Measurements from ENCODE around the gene SYNGAP1. TPM values are rescaled to one million over a fixed set of nuclear protein-coding genes. Genes with fewer than 3 reads are reported as not detected.
A peak's percentile ranks its signal among the peaks of the same experiment; 100 is the strongest.

Gene SYNGAP1
- total RNA-seq, 1 donor from 2014 or later, result 7.1 TPM

DNA sequence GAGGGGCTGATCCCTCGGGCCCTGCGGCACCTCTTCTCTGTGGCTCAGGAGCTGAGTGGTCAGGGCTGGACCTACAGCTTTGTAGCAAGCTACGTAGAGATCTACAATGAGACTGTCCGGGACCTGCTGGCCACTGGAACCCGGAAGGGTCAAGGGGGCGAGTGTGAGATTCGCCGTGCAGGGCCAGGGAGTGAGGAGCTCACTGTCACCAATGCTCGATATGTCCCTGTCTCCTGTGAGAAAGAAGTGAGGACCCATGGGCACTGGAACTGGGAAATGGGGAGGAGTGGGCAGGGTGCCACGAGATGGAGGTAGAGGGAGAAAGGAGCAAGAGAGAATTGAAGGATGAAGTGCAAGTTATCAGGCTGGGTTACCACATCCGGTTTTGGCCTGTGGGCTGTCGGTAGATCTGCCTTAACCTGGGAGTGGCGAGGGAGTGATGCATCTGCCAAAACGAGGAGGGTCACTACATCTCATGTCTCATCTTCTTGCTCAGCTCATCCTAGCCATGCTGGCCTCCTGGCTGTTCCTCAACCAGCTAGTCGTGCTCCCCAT lies 14.4 kb upstream of the SYNGAP1 start:
- ATAC-seq, result no peak

DNA sequence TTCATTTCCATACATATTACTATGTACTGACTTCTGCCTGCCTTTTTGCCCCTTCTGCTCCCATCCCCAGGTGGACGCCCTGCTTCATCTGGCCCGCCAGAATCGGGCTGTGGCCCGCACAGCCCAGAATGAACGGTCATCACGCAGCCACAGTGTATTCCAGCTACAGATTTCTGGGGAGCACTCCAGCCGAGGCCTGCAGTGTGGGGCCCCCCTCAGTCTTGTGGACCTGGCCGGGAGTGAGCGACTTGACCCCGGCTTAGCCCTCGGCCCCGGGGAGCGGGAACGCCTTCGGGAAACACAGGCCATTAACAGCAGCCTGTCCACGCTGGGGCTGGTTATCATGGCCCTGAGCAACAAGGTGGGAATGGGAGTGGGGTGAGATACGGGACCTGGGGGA lies 13.7 kb upstream of the SYNGAP1 start:
- ATAC-seq, result no peak

DNA sequence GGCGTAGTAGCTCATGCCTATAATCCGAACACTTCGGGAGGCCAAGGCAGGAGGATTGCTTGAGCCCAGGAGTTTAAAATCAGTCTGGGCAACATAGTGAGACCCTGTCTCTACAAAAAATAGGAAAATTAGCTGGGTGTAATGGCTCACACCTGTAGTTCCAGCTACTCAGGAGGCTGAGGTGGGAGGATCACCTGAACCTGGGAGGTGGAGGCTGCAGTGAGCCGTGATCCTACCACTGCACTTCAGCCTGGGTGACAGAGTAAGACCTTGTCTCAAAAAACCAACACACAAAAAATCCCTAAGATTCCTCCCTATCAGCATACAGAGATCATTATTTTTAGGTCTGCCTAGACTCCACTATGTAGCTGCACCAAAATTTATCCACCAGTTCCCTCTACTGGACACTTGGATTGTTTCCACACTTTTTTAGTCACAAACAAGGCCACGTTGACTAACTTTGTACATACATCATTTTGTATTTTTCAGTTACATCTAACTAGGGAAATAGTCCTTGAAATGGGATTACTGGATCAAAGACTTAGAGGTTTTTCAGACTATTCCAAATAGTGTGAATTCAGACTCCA lies 12.6 kb upstream of the SYNGAP1 start:
- no peak for ATAC-seq

DNA sequence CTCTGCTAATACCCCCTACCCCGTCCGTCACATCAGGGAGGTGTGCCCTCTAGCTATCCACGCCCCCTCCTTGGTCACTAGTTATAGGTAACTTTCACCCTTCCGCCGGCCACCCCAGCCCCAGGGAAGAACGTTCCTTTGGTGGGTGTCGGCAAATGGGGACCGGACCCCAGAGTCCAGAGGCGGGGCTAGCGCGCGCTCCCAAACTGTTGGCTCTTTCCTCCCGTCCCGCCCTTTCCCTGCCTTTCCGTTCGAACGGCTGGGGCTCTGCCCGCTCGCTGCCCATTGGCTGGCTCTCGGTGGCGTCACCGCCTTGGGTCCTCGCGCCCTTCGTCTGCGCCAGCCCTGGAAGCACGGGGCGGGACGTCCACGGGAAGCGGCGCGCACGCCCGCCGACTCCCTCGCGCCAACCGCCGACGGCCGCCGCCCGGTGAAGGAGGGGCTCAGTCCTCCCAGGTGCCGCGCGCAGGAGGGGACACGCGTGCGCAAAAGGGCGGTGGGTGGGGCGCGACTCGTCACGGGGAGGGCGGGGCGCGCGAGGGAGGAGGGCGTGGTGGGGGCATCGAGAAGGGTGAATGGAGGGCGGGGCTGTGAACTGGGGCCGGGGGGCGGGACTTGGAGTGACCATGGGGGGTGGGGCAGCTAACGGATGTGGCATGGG lies 9.7 kb upstream of the SYNGAP1 start:
- peak; percentile 90 for ATAC-seq

DNA sequence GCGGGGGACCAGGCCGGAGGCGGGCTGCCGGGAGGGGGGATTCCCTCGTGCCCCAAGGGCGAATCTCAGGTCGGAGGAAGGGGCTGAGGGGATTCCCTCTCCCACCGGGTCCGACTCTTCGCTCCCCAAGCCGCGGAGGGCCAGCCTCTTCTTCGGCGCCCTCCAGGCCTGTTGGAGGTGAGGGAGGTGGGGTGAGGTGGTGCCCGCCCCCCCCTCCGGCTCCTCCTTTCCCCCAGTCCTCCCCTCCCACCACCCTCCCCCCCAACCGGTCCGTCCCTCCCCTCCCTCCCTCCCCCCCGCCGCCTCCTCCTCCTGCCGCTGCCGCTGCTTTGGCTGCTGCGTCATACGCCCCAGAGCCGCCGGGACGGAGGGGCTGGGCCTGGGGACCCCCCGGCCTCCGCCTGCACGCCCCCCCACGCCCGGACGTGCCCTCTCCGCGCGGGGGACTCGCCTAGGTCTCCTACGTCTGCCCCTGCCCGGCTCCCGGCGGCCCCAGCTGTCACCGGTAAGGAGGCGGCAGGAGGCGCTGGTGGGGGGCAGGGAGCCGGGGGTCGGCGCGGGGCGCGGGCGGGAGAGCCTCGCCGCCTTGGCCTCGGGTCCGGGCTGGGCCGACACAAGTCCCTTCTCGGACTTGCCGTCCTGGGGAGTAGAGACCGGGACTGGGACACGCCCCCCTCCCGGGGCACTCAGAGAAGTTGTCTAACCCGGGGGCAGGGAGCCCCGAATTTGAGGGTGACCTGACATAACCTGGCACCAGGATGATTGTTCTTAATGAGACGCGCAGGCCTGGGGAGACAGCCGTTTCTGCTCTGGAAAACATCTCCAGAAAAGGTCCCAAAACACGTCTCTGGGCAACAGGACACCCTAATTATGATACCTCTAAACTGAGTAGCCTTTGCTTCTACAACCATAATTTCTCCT lies 8.9 kb upstream of the SYNGAP1 start, which contains the start of gene PHF1:
Gene PHF1 (plus strand): TSS at position 304 of the 921 bp plus-strand sequence. CDS start 1,250 bp downstream, outside the sequence.
- peak; percentile 66 for ATAC-seq

DNA sequence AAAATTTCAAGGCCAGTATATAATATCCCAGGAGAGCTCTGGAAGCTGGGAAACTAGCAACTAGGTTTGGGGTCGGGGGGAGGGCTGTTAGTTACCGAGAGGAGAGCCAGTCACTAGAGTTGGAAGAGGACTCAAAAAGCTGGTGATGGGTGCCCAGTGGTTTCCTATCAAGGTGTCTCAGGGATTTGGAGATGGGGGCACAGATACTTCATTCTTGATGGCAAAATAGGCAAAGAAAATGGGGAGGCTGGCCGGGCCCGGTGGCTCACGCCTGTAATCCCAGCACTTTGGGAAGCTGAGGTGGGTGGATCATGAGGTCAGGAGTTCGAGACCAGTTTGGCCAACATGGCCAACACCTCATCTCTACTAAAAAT lies 8.2 kb upstream of the SYNGAP1 start:
- no peak for ATAC-seq

DNA sequence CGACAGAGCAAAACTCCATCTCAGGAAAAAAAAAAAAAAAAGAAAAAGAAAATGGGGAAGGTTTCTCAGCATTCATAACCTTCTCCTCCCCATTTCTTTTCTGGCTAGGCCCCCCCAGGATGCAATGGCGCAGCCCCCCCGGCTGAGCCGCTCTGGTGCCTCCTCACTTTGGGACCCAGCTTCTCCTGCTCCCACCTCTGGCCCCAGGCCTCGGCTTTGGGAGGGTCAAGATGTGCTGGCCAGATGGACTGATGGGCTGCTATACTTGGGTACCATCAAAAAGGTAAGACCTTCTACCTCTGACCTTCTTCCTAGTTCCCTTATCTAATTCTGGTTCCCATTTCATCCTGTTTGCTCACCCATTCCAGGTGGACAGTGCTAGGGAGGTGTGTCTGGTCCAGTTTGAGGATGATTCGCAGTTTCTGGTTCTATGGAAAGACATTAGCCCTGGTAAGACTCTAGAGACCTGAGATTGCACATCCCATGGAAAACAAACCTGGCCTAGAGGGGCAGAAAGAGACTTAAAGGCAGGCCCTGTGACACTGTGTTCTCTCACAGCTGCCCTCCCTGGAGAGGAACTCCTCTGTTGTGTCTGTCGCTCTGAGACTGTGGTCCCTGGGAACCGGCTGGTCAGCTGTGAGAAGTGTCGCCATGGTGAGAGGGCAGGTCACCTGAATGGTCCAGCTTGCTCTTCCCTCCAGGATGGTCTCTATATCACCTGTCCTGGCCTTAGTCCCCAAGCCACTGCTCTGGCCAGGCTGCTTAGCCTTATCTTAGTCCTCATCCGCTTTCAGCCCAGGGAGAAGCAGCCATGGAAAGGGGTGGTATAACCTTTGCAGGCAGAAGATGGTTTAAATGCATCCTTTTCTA lies 7.5 kb upstream of the SYNGAP1 start:
- ATAC-seq, result no peak

DNA sequence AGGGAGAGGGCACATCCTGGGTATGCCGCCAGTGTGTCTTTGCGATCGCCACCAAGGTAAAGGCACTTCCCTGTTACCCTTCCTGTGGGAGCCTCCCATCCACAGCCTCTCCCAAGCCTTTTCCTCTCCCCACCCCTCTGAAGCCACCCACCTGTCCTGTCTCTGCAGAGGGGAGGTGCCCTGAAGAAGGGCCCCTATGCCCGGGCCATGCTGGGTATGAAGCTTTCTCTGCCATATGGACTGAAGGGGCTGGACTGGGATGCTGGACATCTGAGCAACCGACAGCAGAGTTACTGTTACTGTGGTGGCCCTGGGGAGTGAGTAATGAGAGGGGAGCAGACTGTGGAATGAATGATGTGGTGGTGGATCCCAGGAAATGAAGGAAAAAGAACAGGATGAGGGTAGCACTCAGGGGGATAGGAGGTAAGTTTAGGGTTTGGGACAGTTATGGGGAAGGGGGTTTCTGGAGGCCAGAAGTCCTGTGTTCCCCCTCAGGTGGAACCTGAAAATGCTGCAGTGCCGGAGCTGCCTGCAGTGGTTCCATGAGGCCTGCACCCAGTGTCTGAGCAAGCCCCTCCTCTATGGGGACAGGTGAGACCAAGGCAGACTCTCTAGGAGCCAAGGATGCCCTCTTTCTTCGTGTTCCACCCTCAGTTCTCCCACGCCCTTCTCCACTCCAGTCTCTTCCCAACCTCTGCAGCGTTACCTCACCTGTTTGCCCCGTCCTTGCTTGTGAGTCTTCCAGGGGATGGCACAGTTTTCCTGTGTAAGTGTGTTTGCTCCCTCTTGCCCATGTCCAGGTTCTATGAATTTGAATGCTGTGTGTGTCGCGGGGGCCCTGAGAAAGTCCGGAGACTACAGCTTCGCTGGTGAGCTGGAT lies 6.4 kb upstream of the SYNGAP1 start:
- ATAC-seq, result no peak

DNA sequence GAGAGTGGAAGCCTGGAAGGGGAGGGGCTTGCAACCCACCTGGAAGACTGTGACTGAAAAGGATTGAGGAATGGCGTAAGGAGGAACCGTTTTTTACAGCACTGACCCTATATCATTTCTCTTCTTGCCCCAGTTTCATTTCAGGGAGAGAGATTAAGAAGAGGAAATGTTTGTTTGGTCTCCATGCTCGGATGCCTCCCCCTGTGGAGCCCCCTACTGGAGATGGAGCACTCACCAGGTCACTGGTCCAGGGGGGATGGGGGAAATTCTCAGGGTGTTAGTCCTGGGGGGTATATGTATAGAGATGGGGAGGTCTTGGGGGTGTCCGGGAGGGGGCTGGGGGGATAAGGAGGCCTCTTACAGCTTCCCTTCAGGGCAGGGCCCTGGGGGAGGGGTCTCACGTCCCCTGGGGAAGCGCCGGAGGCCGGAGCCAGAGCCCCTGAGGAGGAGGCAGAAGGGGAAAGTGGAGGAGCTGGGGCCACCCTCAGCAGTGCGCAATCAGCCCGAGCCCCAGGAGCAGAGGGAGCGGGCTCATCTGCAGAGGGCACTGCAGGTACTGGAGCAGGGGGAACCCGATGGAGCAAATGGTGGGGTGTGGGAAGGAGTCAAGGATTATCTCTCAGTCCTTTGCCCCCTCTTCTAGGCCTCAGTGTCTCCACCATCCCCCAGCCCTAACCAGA lies 5.1 kb upstream of the SYNGAP1 start:
- ATAC-seq, result no peak

DNA sequence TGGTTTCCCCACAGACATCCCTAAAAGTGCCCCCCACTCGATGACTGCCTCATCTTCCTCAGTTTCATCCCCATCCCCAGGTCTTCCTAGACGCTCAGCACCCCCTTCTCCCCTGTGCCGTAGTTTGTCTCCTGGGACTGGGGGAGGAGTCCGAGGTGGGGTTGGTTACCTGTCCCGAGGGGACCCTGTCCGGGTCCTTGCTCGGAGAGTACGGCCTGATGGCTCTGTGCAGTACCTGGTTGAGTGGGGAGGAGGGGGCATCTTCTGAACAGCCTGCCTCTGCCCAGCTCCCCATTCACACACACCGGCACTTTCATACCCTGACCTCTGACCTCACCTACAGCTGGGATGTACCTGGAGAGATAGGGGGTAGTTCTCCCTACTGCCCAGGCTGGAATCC lies 4.0 kb upstream of the SYNGAP1 start:
- no peak for ATAC-seq

DNA sequence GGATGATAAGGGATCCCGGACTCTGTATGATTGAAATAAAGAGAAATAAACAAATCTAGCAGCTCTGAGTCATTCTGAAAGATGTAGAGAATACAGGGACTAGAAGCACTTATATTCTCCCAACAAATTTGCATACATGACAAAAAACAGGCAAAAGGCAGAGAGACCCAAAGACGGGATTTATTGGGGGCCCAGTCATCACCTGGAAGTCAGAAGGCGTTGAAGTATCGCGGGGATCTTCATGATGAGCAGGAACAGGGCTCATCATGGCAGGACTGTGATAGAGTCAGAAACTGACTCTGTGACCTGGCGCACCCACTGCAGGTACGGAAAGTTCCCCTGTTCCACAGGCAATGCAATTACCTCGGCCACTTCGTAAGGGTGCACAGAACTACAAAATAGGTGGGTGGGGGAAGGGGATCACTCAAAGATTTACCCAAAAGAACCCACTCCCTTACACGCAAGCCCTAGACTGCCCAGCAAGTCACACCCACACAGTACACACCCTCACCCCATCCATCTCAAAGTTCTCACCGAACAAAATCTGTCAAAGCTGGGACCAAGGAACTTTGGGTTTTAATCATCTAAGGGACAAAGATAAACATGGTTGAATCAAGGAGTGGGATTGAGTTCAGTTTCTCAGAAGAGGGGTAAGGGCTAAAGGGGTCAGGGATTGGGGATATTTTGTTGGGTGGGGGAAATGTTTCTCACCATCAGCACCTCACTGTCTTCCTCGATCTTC lies 3.3 kb upstream of the SYNGAP1 start:
- no peak for ATAC-seq

DNA sequence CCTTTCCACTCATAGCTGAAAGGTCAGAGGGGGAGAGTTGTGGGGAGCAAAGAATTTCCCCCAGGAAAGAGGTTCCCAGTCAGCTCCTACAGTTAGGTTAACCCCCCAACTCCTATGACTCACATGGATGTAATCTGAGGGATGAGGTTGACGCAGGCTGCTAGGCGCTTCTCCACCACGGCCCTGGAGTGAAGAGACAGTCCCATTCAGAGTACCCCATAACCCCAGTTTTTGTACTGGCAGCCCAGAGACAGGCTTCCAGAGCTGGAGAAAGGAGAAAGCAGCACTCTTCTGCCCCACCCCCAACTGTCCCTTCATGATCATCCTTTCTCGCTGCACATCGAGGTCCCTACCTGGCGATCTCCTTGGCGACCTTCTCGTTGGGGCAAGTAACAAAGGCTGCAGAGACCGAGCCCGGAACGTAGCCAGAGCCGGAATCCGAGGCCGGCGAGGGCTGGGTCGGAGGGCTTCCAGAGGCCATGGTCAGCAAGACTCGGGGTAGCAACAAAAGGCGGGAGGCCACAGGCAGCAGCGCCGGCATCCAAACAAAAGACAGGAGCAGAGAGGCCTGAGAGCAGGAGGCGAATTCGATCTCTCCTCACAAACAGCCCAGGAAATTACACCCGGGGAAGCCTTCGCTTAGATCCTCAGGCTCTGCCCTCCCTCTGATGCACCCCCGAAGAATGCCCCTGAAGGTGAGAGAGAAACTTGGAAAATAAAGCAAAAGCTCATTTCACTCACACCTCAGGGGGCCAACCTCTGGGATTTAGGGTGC lies 2.5 kb upstream of the SYNGAP1 start:
- ATAC-seq, result peak; percentile 13

DNA sequence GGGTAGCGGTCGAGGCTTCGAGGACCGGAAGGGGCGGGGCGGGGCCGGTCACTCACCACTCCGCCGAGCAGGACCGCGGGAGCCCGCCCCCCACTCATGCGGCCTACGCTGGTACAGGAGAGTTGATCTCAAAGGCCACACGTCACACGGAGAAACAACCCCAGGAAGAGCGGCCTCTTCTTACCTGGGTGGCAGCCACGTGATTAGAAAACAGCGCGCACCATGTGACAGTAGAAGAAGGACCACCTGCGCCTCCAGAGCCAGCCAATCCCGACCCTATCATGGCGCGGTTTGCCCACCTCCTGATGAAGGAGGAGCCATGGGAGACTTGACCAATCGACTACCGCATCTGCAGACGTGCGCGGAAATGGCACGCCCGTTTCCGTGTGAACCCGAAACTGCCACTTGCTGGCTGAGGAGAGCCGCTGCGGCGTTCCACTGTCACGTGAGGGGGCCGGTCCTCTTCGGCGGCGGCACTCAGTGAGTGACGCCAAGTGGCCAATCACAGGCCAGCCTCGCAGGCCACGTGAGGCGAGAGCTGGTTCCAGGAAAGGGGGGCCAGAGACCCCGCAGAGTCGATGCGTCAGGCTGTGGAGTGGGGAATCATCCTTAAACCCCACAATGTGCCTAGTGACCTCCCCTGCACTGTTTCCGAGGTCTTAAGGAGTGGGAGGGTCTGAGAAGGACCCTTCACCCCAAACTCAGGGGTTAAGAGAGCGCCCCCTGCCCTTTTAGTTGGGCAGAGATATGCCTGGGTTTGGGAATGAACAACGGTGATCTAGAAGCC lies 1.8 kb upstream of the SYNGAP1 start, which contains the start of gene CUTA:
Gene CUTA (minus strand): TSS at position 205 of the 787 bp plus-strand sequence. CDS start 107 bp downstream, at position 98.
- ATAC-seq, result peak; percentile 93

DNA sequence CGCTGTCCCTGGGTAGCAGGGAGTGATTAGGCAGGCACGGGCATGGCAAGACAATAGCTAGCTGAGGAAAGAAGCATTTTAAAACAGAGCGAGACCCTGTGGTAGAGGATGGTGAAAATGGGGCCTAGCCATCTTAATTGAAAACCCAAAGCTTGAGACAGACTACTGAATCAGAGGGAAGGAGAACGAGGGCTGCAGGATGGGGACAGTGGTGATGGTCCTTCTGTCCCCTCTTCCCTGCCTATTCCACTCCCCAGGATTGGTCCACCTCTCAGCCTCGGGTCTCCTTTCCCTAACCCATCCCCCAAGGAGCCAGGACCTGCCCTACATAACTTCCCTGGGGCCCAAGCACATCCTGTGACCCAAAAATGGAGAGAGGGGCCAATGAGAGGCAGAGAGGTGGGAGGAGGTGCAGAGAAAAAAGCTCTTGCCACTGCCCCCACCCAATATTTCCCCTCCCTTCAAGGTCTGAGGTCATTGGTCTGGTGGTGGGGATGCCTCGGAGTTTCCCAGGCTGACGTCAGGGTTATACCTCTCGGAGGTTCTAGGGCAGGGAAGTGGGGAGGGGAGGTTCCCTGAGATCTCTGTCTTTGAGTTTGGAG lies 1.1 kb upstream of the SYNGAP1 start:
- ATAC-seq, result no peak

DNA sequence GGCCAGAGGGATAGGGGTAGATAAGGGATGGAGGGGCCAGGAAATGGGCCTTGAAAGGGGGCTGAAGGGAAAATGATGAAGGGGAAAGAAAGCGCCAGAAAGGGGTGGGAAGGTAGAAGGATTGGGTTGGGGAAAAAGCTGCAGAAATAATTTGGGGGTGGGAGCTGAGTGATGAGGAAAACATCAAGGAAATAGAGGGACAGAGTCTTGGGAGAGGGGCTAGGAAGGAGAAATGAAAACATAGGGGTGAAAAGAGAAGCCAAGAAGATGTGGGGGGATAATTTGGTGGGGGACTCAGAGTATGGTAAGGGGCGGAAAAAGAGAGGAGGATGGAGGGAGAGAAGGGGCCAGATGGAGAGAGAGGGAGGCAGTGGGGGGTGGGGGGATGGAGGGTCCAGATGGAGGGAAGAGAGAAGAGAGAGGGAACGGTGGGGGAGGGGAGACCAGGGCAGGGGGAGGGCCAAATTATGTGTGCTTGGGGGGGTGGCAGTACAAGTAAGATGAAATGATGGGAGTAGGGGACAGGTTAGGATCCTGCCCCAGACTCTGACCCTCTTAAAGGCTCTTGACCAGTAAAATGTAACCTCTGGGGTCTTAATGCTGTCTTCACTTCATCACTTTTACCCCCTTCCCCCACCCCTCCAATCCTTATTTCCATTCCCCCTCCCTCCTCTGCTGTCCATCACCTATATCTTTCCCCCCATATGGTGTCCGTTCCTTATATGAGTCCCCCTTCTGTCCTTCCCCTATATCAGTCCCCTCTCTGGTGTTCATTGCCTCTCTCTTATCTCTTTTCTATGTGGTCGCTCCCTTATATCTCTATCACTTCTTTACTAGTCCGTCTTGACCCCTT lies 852 bp downstream of the SYNGAP1 start:
- ATAC-seq, result no peak

DNA sequence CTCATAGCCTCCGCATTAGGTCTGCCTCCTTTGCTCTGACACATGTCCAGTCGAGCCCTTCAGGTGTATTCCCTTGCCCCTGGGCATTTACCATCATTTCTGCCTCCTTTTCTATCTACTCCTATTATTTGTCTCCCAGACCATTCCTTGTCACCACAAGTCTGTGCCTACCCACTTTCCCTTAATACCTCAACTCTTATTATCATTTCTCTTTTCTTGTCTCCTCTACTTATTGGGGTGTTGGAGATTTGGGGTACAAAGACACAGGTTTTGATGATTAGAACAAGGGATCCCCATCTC lies 1.4 kb downstream of the SYNGAP1 start:
- ATAC-seq, result no peak

DNA sequence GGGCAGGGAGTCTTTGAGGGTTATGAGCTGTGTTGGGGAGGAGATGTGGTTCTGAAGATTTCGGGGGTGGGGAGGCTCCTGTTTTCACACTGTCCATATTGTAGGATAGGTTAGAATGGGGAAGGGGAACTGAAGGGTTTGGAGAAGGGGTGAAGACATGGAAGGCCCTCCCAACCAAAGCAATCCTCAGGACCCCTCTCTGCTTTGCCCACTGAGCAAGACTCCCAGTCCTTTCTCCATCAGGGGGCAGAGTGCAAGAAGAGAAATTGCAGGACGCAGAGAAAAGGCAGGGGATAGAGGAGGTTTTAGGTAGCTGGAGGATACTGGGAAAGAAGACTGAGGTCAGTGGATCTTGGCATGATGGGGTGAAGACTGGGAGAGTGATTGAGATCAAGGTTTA lies 3.9 kb downstream of the SYNGAP1 start:
- no peak for ATAC-seq

All from esophagus mucosa (tissue), 1 donor.